HG03039 (cell line): ENCODE results near the gene KIF21B.
"Not testable (repeated sequence)": the region's sequence is repeated elsewhere in the genome, so short reads cannot be mapped to it uniquely, and the experiment has no call there.

Experiments used
- ATAC-seq: cut with Tn5 transposase; IDR thresholded peaks from one replicate; pipeline ENCODE4 v1.9.1; 2021; ENCODE audit warnings: mild to moderate bottlenecking, moderate library complexity; ENCODE audit not compliant: unreplicated experiment

Gene KIF21B

GRCh38 chr1:200971955-200972711, 51.4 kb downstream of the KIF21B start:
- no peak for ATAC-seq

- ATAC-seq, result no peak
These were observed 52.0 kb downstream of the KIF21B start for GRCh38 chr1:200971428-200971903.

GRCh38 chr1:200970771-200971427, 52.6 kb downstream of the KIF21B start:
- ATAC-seq, result no peak

- ATAC-seq, result peak; percentile 85
These were observed 53.6 kb downstream of the KIF21B start for GRCh38 chr1:200969726-200970561.

- no peak for ATAC-seq
These were observed 54.8 kb downstream of the KIF21B start for GRCh38 chr1:200968469-200969410.

- ATAC-seq, result no peak
These were observed 55.6 kb downstream of the KIF21B start for GRCh38 chr1:200967693-200968468.

- no peak for ATAC-seq
These were observed 56.6 kb downstream of the KIF21B start for GRCh38 chr1:200966934-200967333.

GRCh38 chr1:200965111-200965805, 58.3 kb downstream of the KIF21B start:
- ATAC-seq, result no peak

- ATAC-seq, result not testable (repeated sequence)
These were observed 59.6 kb downstream of the KIF21B start for GRCh38 chr1:200963888-200964287.

GRCh38 chr1:200963076-200963475, 60.4 kb downstream of the KIF21B start:
- no peak for ATAC-seq

GRCh38 chr1:200962631-200963030, 60.9 kb downstream of the KIF21B start:
- ATAC-seq, result no peak

GRCh38 chr1:200962151-200962550, 61.4 kb downstream of the KIF21B start:
- ATAC-seq, result not testable (repeated sequence)

GRCh38 chr1:200960948-200961340, 62.6 kb downstream of the KIF21B start:
- no peak for ATAC-seq

- ATAC-seq, result no peak
These were observed 63.1 kb downstream of the KIF21B start for GRCh38 chr1:200960236-200960947.

- ATAC-seq, result no peak
These were observed 64.0 kb downstream of the KIF21B start for GRCh38 chr1:200959411-200959921.

- no peak for ATAC-seq
These were observed 64.9 kb downstream of the KIF21B start for GRCh38 chr1:200958597-200958996.

GRCh38 chr1:200954434-200954833, 69.1 kb downstream of the KIF21B start:
- no peak for ATAC-seq

GRCh38 chr1:200951016-200951415, 72.5 kb downstream of the KIF21B start:
- ATAC-seq, result no peak
